ENCODE measurements around the gene DALRD3. TPM values are rescaled to one million over a fixed set of nuclear protein-coding genes. Genes with fewer than 3 reads are reported as not detected.

The DALRD3 gene
- total RNA-seq, 1 experiment from 2014 or later, result 13.2 TPM

DNA sequence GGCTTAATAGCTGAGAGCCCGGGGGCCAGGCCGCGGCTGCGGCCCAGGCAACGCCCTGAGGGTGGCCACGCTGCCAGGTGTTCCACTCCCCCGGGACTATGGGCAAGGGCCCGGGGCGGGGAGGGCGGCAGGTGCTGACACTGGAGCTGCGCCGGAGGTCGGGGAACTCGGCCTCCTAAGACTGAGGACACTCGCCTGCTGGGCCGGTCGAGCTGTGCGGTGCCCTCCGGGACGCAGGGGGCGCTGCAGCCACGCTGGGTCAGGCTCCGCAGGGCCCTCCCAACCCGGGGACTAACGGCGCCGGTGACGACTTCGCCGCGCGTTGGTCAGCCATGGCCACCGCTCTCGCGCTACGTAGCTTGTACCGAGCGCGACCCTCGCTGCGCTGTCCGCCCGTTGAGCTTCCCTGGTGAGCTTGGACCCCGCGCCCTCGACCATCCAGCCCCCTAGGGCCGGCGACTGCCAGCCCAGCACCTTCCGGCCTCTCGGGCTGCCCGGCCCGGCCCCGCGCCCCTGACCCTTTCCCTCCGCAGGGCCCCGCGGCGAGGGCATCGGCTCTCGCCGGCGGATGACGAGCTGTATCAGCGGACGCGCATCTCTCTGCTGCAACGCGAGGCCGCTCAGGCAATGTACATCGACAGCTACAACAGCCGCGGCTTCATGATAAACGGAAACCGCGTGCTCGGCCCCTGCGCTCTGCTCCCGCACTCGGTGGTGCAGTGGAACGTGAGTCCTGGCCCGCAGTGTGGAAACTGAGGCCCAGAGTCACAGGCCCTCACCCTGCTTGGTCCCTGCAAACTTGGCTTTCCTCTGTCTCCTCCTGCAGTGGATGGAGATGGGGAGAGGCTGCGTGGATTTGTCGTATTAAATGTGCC, 3.7 kb upstream of the DALRD3 start, which contains the start of gene NDUFAF3:
Gene NDUFAF3, plus strand, starts transcription at position 309 of the 875 bp plus-strand sequence. Its CDS starts 24 bp downstream, at position 333.
- peak within 1 kb of the TSS; percentile 83 for H3K4me3 ChIP-seq (ENCODE audit: low read depth, low read length, poor library complexity, severe bottlenecking)

DNA sequence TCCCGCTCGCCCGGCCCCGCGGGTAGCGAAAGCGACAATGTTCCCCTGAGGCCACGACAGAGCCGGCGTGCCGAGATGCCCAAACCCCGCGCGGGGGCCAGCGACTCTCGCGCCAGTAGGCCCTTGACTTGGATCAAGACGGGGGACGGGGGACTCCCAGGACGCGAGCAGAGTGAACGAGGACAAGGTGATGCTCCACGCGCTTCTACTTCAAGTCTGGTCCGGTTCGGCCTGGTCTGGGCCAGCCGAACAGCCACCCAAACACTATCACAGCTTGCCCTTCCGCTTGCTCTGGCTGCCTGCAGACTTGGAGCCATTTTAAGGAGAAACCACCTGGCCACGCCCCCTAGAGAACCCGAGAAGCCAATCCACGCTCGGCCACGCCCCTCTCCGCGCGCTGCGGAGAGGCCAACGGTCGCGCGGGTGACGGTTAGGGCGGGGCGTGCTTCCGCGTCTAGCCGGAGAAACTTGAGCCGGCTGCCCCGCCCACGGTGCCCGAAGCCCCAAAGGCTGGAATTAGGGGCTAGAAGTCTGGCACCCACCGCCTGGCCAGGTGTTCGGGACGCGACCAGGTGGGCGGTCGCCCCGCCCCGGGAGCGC, 2.9 kb upstream of the DALRD3 start:
- intact Hi-C loops (cut with micrococcal nuclease; ENCODE audit: unreplicated experiment), result no loop called here
- DNase-seq (ENCODE audit: low spot score), result peak; percentile 94
- Histone ChIP-seq H3K4me1 (ENCODE audit: insufficient read depth, low read length, poor library complexity, severe bottlenecking) (no peaks in the 10 kb centered on the region), H3K9me3 (ENCODE audit: low read depth, low read length, poor library complexity, severe bottlenecking) (no peaks in the 10 kb centered on the region), H3K27me3 (replicated peaks; ENCODE audit: insufficient read depth, low read depth, low read length, poor library complexity) (no peaks in the 10 kb centered on the region), H3K27ac (ENCODE audit: low read depth, low read length, poor library complexity, severe bottlenecking) (peak overlapping the region; percentile 96), H3K4me3 (ENCODE audit: low read depth, low read length, poor library complexity, severe bottlenecking) (peak overlapping the region; percentile 83), H3K36me3 (ENCODE audit: insufficient read depth, low read length, poor library complexity, severe bottlenecking) (peaks cover 18% of the 10 kb centered on the region)
- ChIA-PET POLR2A (ENCODE audit: low non-redundant PET) (no interaction called here), CTCF (interaction anchor here (0.6 to 2.5 kb wide), 2 partner anchors 14 to 15 kb away, joined by 3 to 14 read pairs; partner anchors contain the start of gene WDR6)
- TF ChIP-seq, protein P1, sequence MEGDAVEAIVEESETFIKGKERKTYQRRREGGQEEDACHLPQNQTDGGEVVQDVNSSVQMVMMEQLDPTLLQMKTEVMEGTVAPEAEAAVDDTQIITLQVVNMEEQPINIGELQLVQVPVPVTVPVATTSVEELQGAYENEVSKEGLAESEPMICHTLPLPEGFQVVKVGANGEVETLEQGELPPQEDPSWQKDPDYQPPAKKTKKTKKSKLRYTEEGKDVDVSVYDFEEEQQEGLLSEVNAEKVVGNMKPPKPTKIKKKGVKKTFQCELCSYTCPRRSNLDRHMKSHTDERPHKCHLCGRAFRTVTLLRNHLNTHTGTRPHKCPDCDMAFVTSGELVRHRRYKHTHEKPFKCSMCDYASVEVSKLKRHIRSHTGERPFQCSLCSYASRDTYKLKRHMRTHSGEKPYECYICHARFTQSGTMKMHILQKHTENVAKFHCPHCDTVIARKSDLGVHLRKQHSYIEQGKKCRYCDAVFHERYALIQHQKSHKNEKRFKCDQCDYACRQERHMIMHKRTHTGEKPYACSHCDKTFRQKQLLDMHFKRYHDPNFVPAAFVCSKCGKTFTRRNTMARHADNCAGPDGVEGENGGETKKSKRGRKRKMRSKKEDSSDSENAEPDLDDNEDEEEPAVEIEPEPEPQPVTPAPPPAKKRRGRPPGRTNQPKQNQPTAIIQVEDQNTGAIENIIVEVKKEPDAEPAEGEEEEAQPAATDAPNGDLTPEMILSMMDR (conservative IDR thresholded peaks at IDR 0.05; ENCODE audit: low read depth, low read length), result no peak
- no peak for TF ChIP-seq EZH2 (IDR thresholded peaks at IDR 0.05; ENCODE audit: borderline replicate concordance, low read depth, low read length, poor library complexity, severe bottlenecking)
- no TSS peak for BruUV-seq (replicated peaks)

More for the DNA sequence above, 3.7 kb upstream of the DALRD3 start, which contains the start of gene NDUFAF3:
- peaks cover 21% of the 10 kb centered on the region for H3K36me3 ChIP-seq (ENCODE audit: insufficient read depth, low read length, poor library complexity, severe bottlenecking)
- intact Hi-C loops (cut with micrococcal nuclease; ENCODE audit: unreplicated experiment), result no loop called here
- no peaks in the 10 kb centered on the region for H3K4me1 ChIP-seq (ENCODE audit: insufficient read depth, low read length, poor library complexity, severe bottlenecking)
- peak; percentile 85 for DNase-seq (ENCODE audit: low spot score)
- BruUV-seq (replicated peaks), result no TSS peak
- peak within 1 kb of the TSS; percentile 96 for H3K27ac ChIP-seq (ENCODE audit: low read depth, low read length, poor library complexity, severe bottlenecking)
- TF ChIP-seq, protein P1 (conservative IDR thresholded peaks at IDR 0.05; ENCODE audit: low read depth, low read length), result peak; percentile 77
- no peak for TF ChIP-seq EZH2 (IDR thresholded peaks at IDR 0.05; ENCODE audit: borderline replicate concordance, low read depth, low read length, poor library complexity, severe bottlenecking)
- H3K9me3 ChIP-seq (ENCODE audit: low read depth, low read length, poor library complexity, severe bottlenecking), result no peaks in the 10 kb centered on the region
- H3K27me3 ChIP-seq (replicated peaks; ENCODE audit: insufficient read depth, low read depth, low read length, poor library complexity), result no peaks in the 10 kb centered on the region
- ChIA-PET CTCF (interaction anchor here (2.5 kb wide), 1 partner anchor 15 kb away, joined by 14 read pairs; the partner anchor contains the start of gene WDR6), POLR2A (ENCODE audit: low non-redundant PET) (no interaction called here)

DNA sequence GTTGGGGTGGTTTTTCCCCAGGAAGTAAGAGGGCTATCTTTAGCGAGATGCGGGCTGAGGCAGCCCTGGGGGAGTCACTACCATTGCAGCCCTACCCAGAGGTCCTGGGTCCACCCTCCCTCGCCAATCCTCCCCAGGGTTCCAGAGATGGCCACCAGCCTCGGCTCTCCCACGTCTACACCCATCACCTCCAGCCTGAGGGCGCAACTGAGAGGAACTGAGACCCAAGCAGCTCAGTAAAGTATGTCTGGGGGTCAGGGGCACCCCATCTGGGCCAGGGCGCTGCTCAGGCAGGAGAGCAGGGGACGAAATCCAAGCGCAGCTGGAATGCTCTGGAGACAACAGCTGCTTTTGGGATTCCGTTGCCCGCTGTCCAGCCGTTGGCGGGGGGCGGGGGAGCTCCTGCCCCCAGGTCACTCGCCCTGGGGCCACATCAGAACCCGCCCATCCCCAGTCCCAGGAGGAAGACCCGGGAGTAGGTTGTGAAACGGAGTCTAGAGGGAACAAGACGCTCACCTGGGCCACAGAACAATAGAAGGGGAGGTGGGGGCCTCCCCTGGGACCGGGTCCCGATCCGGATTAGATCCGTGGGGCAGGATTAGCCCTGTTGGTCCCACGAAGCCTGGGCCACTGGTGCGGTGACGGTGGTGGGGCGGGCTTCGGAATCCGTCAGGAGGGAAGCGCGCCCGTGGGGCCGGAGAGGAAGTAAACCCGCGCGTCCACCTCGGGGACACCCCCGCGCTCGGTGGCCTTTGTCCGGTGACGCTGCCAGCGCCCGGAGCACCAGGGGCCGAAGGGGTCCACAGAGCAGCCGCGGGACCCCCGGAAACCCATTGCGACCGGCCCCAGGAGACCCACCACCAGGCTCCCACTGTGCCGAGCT, 2.2 kb upstream of the DALRD3 start:
- Histone ChIP-seq H3K27me3 (replicated peaks; ENCODE audit: insufficient read depth, low read depth, low read length, poor library complexity) (no peaks in the 10 kb centered on the region), H3K36me3 (ENCODE audit: insufficient read depth, low read length, poor library complexity, severe bottlenecking) (peaks cover 17% of the 10 kb centered on the region), H3K9me3 (ENCODE audit: low read depth, low read length, poor library complexity, severe bottlenecking) (no peaks in the 10 kb centered on the region), H3K4me3 (ENCODE audit: low read depth, low read length, poor library complexity, severe bottlenecking) (peak overlapping the region; percentile 83), H3K4me1 (ENCODE audit: insufficient read depth, low read length, poor library complexity, severe bottlenecking) (no peaks in the 10 kb centered on the region), H3K27ac (ENCODE audit: low read depth, low read length, poor library complexity, severe bottlenecking) (peak overlapping the region; percentile 96)
- no peak for DNase-seq (ENCODE audit: low spot score)
- intact Hi-C loops (cut with micrococcal nuclease; ENCODE audit: unreplicated experiment), result no loop called here
- TSS peak; percentile 22 for BruUV-seq (replicated peaks)
- ChIA-PET CTCF (interaction anchor here (0.6 to 2.5 kb wide), 2 partner anchors 13 to 16 kb away, joined by 3 to 14 read pairs; partner anchors contain the start of gene WDR6), POLR2A (ENCODE audit: low non-redundant PET) (interaction anchor here (0.6 kb wide), 1 partner anchor 9 kb away, joined by 13 read pairs; no protein-coding TSS in a partner anchor)
- TF ChIP-seq, protein P1 (conservative IDR thresholded peaks at IDR 0.05; ENCODE audit: low read depth, low read length), result no peak
- TF ChIP-seq EZH2 (IDR thresholded peaks at IDR 0.05; ENCODE audit: borderline replicate concordance, low read depth, low read length, poor library complexity, severe bottlenecking), result no peak

Measured in A673 (cell line).